Gastrocnemius medialis (tissue), 4 donors: Measurements from ENCODE around the gene MYD88.

Experiments
- CTCF ChIP-seq, 5 experiments: fragments of 450-650 bp in 3 of 5; fragments of 200-600 bp in 2 of 5; sonication (generic) in 2 of 5; IDR thresholded peaks in 4 of 5; conservative IDR thresholded peaks in 1 of 5; 1 replicate in 4 of 5; 2 replicates in 1 of 5; pipeline ENCODE4 v1.5.1; 2016 to 2019; ENCODE audit warnings: antibody characterized with exemption in 5 of 5, mild to moderate bottlenecking in 3 of 5, moderate library complexity in 3 of 5
- POLR2A ChIP-seq, 2 donors: fragments of 450-650 bp; IDR thresholded peaks; one replicate each; pipeline ENCODE4 v1.6.1; 2017; ENCODE audit warnings: antibody characterized with exemption in 2 of 2, mild to moderate bottlenecking in 2 of 2, moderate library complexity in 2 of 2

- TF ChIP-seq CTCF (IDR thresholded peaks at IDR 0.05 in 4 of 5, conservative IDR thresholded peaks at IDR 0.05 in 1 of 5) (no peak), POLR2A (IDR thresholded peaks at IDR 0.05) (no peak)
These were observed 4.7 kb upstream of the MYD88 start for GRCh38 chr3:38133557-38134405.
